GM06990 (cell line): ENCODE results near the gene TENT4B.

Experiments
- DNase-seq: peaks from one replicate; pipeline ENCODE4 v3.0.0-alpha.2; 2011; ENCODE audit not compliant: insufficient read length; ENCODE audit errors: extremely low read depth
- H3K27me3 ChIP-seq: replicated peaks from 2 replicates; pipeline ENCODE4 v1.6.0; 2011; ENCODE audit warnings: low read length; ENCODE audit not compliant: control insufficient read depth, insufficient read depth
- H3K36me3 ChIP-seq: 2 replicates; pipeline ENCODE4 v1.5.1; 2011; ENCODE audit warnings: low read length; ENCODE audit not compliant: control insufficient read depth, insufficient read depth
- H3K4me3 ChIP-seq: replicated peaks from 2 replicates; pipeline ENCODE4 v1.5.1; 2011; ENCODE audit warnings: low read depth, mild to moderate bottlenecking, control low read depth, low read length
- CTCF ChIP-seq: IDR thresholded peaks from 2 replicates; pipeline ENCODE4 v1.5.1; 2011; ENCODE audit warnings: low read length, control low read depth, mild to moderate bottlenecking, inconsistent platforms; ENCODE audit not compliant: insufficient read depth, poor library complexity, severe bottlenecking

The TENT4B gene

DNA sequence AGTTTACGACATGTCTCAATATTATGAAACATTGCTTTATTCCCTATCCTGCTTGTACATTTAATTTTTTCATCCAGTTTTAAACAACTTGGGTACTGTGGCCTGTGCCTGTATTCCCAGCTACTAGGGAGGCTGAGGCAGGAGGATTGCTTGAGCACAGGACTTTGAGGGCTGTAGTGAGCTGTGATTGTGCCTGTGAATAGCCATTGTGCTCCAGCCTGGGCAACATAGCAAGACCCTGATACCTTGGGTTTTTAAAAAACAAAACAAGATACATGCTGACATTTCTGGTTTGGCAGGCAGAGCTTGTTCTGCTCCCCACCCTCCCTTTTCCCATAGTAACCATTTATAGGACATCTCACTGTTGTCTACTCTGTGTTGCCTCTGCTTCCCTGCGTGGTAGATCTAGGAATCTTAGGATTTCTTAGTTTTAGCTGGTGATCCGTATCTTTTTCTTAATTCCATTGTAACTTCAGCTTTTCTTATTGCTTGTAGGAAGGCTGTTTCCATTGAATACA, 35.6 kb downstream of the TENT4B start:
- TF ChIP-seq CTCF: no peak
- Histone ChIP-seq H3K36me3 (no peaks in the 10 kb centered on the region), H3K4me3 (no peak overlapping the region), H3K27me3 (no peaks in the 10 kb centered on the region)
- no peak for DNase-seq

DNA sequence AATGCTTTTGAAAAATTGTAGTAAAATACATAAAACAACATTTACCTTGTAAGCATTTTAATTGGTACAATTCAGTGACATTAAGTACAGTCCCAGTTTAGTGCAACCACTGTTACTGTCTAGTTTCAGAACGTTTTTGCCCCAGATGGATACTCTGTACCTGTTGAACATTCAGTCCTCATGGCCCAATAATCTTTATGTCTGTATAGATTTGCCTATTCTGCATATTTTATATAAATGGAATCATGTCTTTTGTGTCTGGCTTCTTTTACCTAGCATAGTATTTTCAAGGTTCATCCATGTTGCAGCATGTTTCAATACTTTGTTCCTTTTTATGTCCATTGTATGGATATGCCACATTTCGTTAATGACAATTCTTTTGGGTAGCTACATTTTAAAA, 37.2 kb downstream of the TENT4B start:
- H3K4me3 ChIP-seq: no peak overlapping the region
- no peaks in the 10 kb centered on the region for H3K36me3 ChIP-seq
- no peak for DNase-seq
- TF ChIP-seq CTCF: no peak
- no peaks in the 10 kb centered on the region for H3K27me3 ChIP-seq

GRCh38 chr16:50192386-50193050, 39.4 kb downstream of the TENT4B start:
- no peak for DNase-seq
- no peak for TF ChIP-seq CTCF
- H3K4me3 ChIP-seq: no peak overlapping the region
- no peaks in the 10 kb centered on the region for H3K27me3 ChIP-seq
- no peaks in the 10 kb centered on the region for H3K36me3 ChIP-seq

DNA sequence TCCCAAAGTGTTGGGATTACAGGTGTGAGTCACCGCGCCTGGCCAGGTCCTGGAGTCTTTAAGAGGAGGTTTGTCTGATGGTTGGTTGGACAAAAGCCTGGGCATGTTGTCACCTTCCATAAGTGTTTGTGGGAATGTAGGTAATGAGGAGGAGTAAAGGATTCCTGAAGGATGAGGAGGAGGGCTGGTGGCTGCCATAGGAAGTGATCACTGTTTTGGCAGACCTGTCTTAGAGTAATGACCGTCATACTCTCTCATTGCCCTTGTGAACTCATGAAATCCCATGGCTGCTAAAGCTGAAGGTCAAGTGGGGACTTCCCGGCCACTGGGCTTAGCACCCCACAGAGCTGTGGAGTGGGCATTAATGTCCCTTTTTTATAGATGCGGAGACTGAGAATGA, 40.5 kb downstream of the TENT4B start:
- no peaks in the 10 kb centered on the region for H3K27me3 ChIP-seq

DNA sequence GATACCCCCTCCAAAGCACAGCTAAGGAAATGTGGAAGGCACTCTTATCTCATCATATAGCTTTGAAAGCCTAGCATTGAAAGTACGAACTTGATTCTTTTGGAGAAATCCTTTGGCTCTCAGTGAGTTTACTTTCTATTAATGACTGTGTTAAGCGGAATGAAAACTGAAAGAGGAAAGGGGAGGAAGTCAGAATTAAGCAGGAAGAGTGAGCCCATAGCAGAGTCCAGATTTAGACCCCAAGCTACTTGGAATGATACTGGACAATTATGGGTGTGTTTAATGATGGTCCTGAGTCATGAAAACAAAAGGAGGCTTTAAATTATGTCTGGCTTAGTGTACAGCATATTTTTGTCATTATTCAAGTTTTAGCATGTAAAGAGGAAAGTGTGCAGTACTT, 42.2 kb downstream of the TENT4B start:
- DNase-seq: no peak
- no peaks in the 10 kb centered on the region for H3K27me3 ChIP-seq
- no peaks in the 10 kb centered on the region for H3K36me3 ChIP-seq
- no peak for TF ChIP-seq CTCF
- H3K4me3 ChIP-seq: no peak overlapping the region

More for the DNA sequence above, 40.5 kb downstream of the TENT4B start:
- DNase-seq: no peak
- no peak for TF ChIP-seq CTCF
- no peaks in the 10 kb centered on the region for H3K36me3 ChIP-seq
- H3K4me3 ChIP-seq: no peak overlapping the region
